Activated naive CD8-positive, alpha-beta T cell treated with anti-CD3 and anti-CD28 coated beads for 36 hours (primary cell): ENCODE results near the gene MAPK10. TPM values are rescaled to one million over a fixed set of nuclear protein-coding genes. Genes with fewer than 3 reads are reported as not detected.
"Not testable (repeated sequence)": the region's sequence is repeated elsewhere in the genome, so short reads cannot be mapped to it uniquely, and the experiment has no call there.

Source experiments
- DNase-seq: peaks from one replicate; pipeline ENCODE4 v3.0.0; 2021
- H3K27ac Mint-ChIP-seq: one replicate; pipeline ENCODE4 v1.8.0; 2022; ENCODE audit warnings: mild to moderate bottlenecking, moderate library complexity, mixed read lengths
- H3K27me3 Mint-ChIP-seq: one replicate; pipeline ENCODE4 v1.8.0; 2022; ENCODE audit warnings: mild to moderate bottlenecking, mixed read lengths
- H3K36me3 Mint-ChIP-seq: one replicate; pipeline ENCODE4 v1.8.0; 2021; ENCODE audit warnings: mild to moderate bottlenecking, mixed read lengths
- H3K4me1 Mint-ChIP-seq: one replicate; pipeline ENCODE4 v1.8.0; 2021; ENCODE audit warnings: mixed read lengths
- H3K4me3 Mint-ChIP-seq: one replicate; pipeline ENCODE4 v1.8.0; 2022; ENCODE audit warnings: mild to moderate bottlenecking, moderate library complexity, mixed read lengths
- H3K9me3 Mint-ChIP-seq: one replicate; pipeline ENCODE4 v1.8.0; 2022; ENCODE audit warnings: mixed read lengths
- total RNA-seq, 2 experiments: library from RNA; stranded (reverse); gene quantifications; one replicate each; pipeline ENCODE4 v1.2.3, GENCODE V29; 2021

MAPK10 gene
- total RNA-seq, 2 experiments from 2014 or later = 0.29 TPM; not detected in 1

DNA sequence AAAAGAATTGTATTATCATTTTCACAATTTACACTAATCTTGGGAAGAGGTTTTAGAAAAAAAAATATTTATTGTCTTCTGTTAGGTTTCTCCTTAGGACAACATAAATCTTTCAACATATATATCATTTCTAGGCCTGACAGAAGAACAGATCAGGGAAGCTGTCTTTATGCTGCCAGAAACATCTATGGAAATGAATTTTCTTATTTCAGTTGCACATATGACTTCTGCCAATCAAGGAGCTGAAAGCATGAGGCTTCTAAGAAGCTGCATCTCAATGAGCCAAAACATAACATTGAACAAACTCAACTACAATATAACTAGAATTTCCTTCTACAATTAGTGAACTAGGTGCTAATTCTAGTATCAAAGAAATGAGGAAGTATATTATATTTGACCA is 258.4 kb downstream of the MAPK10 start:
- Mint-ChIP-seq H3K27me3 (no peaks in the 10 kb centered on the region), H3K27ac (no peak overlapping the region), H3K9me3 (no peaks in the 10 kb centered on the region), H3K4me3 (no peak overlapping the region), H3K4me1 (no peaks in the 10 kb centered on the region), H3K36me3 (no peaks in the 10 kb centered on the region)
- DNase-seq = no peak

DNA sequence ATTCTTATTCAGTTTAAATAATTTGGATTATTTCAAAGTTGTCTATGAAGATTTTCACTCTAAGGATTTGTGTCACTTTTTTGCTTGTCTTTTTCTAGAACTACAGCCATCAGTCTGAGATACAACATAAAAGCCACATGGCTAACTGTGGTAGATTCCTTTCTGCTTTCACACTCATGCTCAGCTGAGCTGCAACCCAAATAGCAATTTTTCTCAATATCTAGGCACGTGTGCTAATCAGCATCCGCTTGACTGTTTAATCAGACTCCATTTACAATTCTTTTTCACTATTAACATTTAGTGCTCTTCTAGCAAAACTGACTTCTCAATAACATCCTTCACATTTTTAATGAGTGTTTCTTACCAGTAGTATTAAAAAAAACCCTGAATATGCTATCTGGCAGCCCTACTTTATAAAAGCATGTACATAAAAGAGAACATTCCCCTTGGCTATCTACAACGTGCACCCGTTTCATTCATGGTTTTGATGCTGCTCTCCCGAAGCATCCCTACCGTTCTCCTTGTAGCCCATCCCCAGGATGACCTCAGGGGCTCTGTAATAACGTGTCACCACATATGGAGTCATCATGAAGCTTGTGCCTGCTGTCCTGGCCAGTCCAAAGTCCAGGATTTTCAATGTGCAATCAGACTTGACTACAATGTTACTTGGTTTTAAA is 259.2 kb downstream of the MAPK10 start:
- Mint-ChIP-seq H3K4me3 (no peak overlapping the region), H3K9me3 (no peaks in the 10 kb centered on the region), H3K4me1 (no peaks in the 10 kb centered on the region), H3K36me3 (no peaks in the 10 kb centered on the region), H3K27ac (no peak overlapping the region), H3K27me3 (no peaks in the 10 kb centered on the region)
- no peak for DNase-seq

DNA sequence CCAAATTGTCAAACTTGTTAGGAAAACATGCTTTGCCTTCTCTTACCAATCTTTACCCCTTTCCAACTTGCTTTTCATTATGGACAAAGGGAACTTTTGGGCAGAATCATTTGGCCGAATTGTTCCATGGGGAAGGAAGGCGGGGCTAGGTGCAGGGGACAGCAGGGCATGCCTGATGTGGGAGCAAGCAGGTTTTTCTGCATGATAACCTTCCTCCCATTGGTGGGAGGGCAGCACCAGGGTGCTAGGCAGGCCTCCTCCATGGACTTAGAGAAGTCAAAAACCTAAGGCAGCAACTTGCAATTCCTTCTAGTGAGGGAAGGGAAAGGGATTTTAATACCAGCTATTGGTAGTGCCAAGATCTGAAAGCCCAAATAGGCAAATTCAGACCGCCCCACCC is 260.5 kb downstream of the MAPK10 start:
- no peaks in the 10 kb centered on the region for H3K36me3 Mint-ChIP-seq
- no peak for DNase-seq
- no peaks in the 10 kb centered on the region for H3K27me3 Mint-ChIP-seq
- no peaks in the 10 kb centered on the region for H3K4me1 Mint-ChIP-seq
- no peak overlapping the region for H3K4me3 Mint-ChIP-seq
- H3K9me3 Mint-ChIP-seq = no peaks in the 10 kb centered on the region
- no peak overlapping the region for H3K27ac Mint-ChIP-seq

DNA sequence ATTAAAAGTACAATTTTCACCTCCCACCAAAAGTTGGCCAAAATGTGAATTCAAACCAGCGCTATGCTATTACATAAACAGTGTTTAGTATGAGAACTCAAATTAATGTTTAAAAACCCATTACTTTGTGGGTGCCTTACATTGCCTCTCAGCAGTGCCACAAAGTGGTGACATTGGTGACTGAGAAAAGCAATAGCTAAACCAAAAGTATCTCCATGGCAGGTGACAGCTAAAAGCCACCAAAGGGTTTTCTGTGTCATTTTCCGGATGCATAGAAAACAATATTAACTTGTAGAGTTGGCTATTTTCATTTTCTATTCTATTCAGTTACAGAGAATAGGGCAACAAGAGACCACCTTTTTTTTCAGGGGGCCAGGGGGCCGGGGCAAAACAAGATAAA is 261.2 kb downstream of the MAPK10 start:
- Mint-ChIP-seq H3K9me3 (no peaks in the 10 kb centered on the region), H3K27ac (no peak overlapping the region), H3K27me3 (no peaks in the 10 kb centered on the region), H3K4me1 (no peaks in the 10 kb centered on the region), H3K4me3 (no peak overlapping the region), H3K36me3 (no peaks in the 10 kb centered on the region)
- DNase-seq = no peak

DNA sequence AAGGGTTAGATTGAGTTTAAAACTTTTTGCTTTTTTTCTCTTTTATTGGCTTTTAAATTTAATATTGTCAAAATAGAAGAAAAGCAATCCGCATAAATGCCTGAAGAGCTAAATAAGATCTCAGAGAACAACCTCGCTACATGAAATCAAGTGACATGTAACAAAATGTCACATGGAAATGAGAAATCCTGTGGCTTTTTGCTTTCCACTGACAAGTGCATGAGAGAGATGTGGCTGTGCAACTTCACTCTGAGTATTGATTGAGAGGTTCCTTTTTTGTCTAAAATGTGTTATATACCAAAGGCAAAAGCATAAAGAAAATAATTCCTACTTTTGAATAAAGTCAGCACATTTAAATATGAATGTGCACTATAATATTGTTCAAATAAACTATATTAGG is 263.5 kb downstream of the MAPK10 start:
- Mint-ChIP-seq H3K27ac (no peak overlapping the region), H3K4me3 (no peak overlapping the region), H3K4me1 (no peaks in the 10 kb centered on the region), H3K36me3 (no peaks in the 10 kb centered on the region), H3K27me3 (no peaks in the 10 kb centered on the region), H3K9me3 (no peaks in the 10 kb centered on the region)
- no peak for DNase-seq

DNA sequence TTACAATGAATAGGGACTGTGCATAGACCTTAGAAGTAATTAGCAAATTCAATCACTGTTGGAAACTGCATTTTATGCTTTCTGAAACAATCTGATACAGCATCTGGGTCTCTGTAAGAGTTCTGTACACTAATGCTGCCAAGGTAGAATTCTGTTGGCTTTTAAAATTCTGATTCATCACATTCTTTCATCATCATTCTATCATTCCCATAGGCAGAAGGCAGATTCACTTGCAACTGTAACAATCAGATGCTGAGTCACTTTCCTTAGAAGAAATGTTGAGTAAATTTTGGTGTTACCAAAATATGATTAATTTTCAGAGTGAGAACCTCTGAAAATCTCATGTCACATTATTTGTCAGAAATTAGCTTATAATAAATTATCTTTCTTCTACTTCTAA is 267.2 kb downstream of the MAPK10 start:
- Mint-ChIP-seq H3K4me3 (no peak overlapping the region), H3K4me1 (no peaks in the 10 kb centered on the region), H3K36me3 (no peaks in the 10 kb centered on the region), H3K27ac (no peak overlapping the region), H3K9me3 (no peaks in the 10 kb centered on the region), H3K27me3 (no peaks in the 10 kb centered on the region)
- DNase-seq = no peak

DNA sequence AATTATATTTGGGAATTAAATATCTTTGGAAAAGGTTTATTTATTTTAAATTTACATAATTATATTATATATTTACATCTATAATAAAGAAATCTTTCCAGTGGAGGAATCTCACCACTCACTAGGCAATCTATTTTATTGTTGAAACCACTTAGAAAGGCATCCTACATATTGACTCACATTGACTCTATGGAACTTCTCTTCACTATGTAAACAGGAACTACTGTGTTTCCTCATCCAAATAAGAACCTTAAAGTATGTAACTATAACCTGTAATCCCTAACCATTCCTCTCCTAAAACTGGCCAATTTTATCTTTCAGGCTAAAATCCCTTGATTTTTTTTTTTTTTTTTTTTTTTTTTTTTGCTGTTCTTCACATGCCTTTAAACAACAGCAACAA is 268.7 kb downstream of the MAPK10 start:
- H3K27ac Mint-ChIP-seq = no peak overlapping the region
- no peaks in the 10 kb centered on the region for H3K4me1 Mint-ChIP-seq
- no peaks in the 10 kb centered on the region for H3K36me3 Mint-ChIP-seq
- H3K9me3 Mint-ChIP-seq = no peaks in the 10 kb centered on the region
- no peak overlapping the region for H3K4me3 Mint-ChIP-seq
- H3K27me3 Mint-ChIP-seq = no peaks in the 10 kb centered on the region
- DNase-seq = no peak

DNA sequence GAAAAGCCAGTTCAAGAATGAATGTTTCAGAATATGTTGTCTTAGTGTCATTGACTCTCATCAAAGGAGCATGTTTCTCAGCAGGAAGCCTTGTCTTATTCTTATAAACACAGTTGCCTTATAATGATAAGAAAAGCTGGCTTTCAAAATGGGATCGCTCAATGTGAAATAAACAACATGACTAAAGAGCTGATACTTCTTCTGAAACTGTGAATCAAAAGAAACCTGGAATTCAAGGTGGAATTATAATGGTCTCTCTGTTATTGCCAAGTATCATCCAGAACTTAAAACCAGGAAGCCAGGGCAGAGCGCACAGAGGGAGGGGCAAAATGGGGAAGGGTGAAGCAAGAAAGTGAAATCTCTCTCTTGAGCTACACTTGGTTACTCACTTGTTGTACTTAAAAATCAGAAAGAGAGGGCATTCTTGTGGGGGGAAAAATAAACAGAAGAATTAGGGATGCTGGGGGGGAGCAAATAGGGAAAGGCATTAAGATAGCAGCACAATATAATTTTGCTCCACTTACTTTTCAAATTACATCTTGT is 270.0 kb downstream of the MAPK10 start:
- Mint-ChIP-seq H3K36me3 (no peaks in the 10 kb centered on the region), H3K4me1 (no peaks in the 10 kb centered on the region), H3K27ac (no peak overlapping the region), H3K9me3 (no peaks in the 10 kb centered on the region), H3K4me3 (no peak overlapping the region), H3K27me3 (no peaks in the 10 kb centered on the region)
- DNase-seq = no peak

DNA sequence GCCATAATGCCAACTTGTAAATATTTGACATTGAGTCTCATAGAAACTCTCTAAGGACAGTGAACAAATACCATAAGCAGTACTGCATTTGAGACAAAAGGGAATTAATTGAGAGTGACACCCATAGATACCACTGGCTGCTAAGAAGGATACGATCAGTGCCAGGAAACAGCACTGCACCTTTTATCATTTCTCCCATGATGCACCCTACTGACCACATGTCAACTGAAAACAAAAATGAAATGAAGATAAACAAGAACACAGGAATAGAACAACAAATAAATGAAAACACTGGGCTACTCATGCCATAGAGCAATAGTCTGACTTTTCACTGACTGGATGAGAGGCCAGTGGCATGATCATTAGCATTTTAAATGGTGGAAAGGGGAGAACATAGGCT is 270.8 kb downstream of the MAPK10 start:
- Mint-ChIP-seq H3K9me3 (no peaks in the 10 kb centered on the region), H3K36me3 (no peaks in the 10 kb centered on the region), H3K4me3 (no peak overlapping the region), H3K27ac (no peak overlapping the region), H3K4me1 (no peaks in the 10 kb centered on the region), H3K27me3 (no peaks in the 10 kb centered on the region)
- DNase-seq = no peak

DNA sequence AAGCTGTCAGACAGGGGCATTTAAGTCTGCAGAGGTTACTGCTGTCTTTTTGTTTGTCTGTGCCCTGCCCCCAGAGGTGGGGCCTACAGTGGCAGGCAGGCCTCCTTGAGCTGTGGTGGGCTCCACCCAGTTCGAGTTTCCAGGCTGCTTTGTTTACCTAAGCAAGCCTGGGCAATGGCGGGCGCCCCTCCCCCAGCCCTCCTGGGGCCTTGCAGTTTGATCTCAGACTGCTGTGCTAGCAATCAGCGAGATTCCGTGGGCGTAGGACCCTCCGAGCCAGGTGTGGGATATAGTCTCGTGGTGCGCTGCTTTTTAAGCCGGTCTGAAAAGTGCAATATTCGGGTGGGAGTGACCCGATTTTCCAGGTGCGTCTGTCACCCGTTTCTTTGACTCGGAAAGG is 284.1 kb downstream of the MAPK10 start:
- H3K27ac Mint-ChIP-seq, H3K36me3 Mint-ChIP-seq, DNase-seq, H3K27me3 Mint-ChIP-seq, H3K9me3 Mint-ChIP-seq, H3K4me1 Mint-ChIP-seq, H3K4me3 Mint-ChIP-seq: not testable (repeated sequence)

DNA sequence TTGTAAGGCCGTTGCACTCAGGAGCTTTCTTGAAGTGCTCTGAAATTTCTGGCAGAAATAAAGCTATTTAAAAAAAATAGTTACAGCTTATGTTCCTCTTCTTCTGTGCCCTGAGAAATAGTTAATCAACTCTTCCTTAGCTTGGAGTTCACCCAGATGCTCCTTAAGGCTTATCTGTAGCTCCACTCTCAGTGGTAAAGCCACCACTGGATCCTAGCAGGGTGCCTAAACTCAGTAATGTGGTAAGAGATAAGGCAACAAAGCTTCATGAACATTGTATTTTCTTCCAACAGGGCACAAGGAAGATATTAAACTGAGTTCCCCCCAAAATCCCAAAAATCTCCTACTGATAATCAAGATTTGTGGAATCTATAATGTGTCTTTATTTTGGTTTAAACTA is 299.5 kb downstream of the MAPK10 start:
- DNase-seq = no peak
- no peaks in the 10 kb centered on the region for H3K4me1 Mint-ChIP-seq
- no peaks in the 10 kb centered on the region for H3K9me3 Mint-ChIP-seq
- H3K4me3 Mint-ChIP-seq = no peak overlapping the region
- no peaks in the 10 kb centered on the region for H3K36me3 Mint-ChIP-seq
- no peak overlapping the region for H3K27ac Mint-ChIP-seq
- peaks cover 5% of the 10 kb centered on the region for H3K27me3 Mint-ChIP-seq

DNA sequence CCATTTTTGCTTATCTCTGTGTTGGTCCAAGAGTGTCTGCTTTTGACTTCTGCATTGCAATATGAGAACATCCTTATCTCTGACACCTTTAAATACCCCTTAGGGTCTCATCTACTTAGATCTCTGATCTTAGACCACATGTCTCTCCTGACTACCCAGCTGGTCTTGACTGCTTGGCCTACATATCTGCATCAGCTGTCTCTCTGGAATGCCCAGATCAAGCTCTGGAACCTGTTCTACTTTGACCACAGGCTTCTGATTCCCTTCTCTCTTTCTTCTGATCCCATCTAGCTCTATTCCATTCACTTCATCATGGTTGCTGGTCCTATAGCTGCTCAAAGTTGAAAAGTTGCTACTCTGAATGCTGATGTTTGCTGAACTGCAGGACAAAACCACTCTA is 301.2 kb downstream of the MAPK10 start:
- Mint-ChIP-seq H3K27ac (no peak overlapping the region), H3K9me3 (no peaks in the 10 kb centered on the region), H3K4me1 (no peaks in the 10 kb centered on the region)

DNA sequence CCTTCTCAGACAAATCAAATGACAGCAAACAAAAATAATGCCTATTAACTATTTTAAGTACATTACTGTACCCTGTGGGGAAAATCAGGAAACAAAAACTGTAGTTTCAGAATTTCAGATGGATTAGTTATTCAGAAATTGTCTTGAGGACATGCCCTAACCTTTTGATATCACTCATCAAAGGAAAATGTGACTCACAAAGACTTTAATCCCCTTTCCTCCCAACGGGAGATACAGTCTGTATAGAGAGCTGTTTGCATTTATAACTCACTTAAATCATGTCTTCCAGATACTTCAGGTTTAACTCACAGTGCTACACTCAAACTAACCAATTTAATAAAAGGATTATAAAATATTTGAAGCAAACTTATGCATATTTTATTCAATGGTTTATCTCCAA is 304.0 kb downstream of the MAPK10 start:
- H3K27me3 Mint-ChIP-seq = peaks cover 5% of the 10 kb centered on the region
- no peak overlapping the region for H3K27ac Mint-ChIP-seq
- H3K36me3 Mint-ChIP-seq = no peaks in the 10 kb centered on the region
- no peaks in the 10 kb centered on the region for H3K4me1 Mint-ChIP-seq
- H3K9me3 Mint-ChIP-seq = no peaks in the 10 kb centered on the region
- DNase-seq = no peak
- no peak overlapping the region for H3K4me3 Mint-ChIP-seq

More for the DNA sequence above, 301.2 kb downstream of the MAPK10 start:
- Mint-ChIP-seq H3K36me3 (no peaks in the 10 kb centered on the region), H3K4me3 (no peak overlapping the region), H3K27me3 (peaks cover 5% of the 10 kb centered on the region)
- no peak for DNase-seq

DNA sequence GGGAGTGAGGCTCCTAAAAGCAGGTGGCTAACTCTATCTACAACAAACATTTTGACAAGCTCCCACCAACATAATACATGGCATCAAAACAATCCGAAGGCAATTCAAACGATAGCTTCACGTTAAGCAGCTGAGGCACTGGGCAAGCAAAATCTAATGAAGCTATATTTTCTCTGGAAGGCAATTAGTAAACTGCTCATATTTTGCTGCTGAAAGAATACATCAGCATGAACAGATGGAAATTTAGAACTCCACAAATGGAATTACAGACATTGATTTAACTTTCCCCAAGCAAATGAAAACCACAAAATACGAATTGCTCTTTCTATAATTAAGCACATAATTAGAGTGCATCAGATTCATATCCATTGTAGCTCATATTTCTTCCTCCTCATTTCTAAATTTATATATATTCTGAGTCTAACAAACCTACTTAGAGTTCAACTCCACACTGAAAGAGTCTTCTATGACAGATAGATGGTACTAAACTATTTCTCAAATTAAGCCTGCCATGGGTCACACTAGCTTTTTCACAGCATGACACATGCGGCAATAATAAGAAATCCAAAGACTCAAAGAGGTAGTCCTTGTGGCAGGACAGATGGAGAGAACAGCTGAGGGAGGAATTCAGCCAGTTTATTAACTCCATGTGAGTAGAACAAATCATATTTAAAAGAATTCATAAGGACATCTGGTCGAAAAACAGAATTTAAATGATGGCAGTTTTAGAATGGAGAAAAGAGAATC is 305.4 kb downstream of the MAPK10 start:
- Mint-ChIP-seq H3K4me1 (no peaks in the 10 kb centered on the region), H3K27ac (no peak overlapping the region), H3K4me3 (no peak overlapping the region), H3K36me3 (no peaks in the 10 kb centered on the region), H3K27me3 (no peaks in the 10 kb centered on the region), H3K9me3 (no peaks in the 10 kb centered on the region)
- DNase-seq = no peak

DNA sequence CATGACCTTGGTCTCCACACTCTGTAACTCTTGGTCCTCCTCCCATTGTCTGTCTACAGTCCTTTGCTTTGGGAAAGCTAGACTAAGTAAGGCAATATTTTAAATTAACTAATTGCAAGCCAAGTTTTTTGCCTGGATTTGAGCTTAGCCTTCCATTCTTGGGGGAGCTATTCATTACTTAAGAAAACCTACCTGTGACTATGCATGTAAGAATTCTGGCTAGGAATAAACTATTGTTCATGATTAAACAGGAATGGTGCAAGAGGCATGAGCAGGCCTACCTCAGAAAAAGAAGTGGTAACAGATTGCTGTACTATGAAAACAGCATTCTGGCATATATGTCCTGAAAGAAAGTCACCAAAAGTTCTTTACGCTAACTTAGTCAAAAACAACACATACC is 309.4 kb downstream of the MAPK10 start:
- Mint-ChIP-seq H3K4me3 (no peak overlapping the region), H3K9me3 (no peaks in the 10 kb centered on the region), H3K36me3 (no peaks in the 10 kb centered on the region), H3K27me3 (no peaks in the 10 kb centered on the region), H3K27ac (no peak overlapping the region), H3K4me1 (no peaks in the 10 kb centered on the region)
- DNase-seq = no peak

DNA sequence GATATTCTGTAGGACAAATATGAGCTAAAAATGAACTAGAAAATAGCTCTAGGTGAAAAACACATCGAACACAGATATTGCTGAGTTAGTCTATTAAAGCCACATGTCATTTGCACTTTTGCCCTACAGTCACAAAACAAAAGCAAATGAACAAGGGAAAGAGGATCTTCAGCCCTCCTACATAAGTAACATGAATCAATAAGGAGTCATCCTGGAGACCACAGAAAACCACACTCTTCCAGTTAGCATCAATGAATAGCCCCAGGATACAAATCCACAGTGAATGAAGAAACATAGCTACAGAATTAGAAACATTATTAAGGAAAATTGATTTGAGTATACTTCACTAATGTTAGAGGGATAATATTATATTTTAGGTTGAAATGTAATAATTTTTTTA is 311.4 kb downstream of the MAPK10 start:
- Mint-ChIP-seq H3K36me3 (no peaks in the 10 kb centered on the region), H3K4me1 (no peaks in the 10 kb centered on the region), H3K27ac (no peak overlapping the region), H3K27me3 (no peaks in the 10 kb centered on the region), H3K4me3 (no peak overlapping the region), H3K9me3 (no peaks in the 10 kb centered on the region)
- DNase-seq = no peak
